HFFc6 (cell line): ENCODE results near the gene IL11RA. TPM values are rescaled to one million over a fixed set of nuclear protein-coding genes. Genes with fewer than 3 reads are reported as not detected.
"Not testable (repeated sequence)": the region's sequence is repeated elsewhere in the genome, so short reads cannot be mapped to it uniquely, and the experiment has no call there.

Source experiments
- DNase-seq: peaks from one replicate; pipeline ENCODE4 v3.0.0-alpha.2; 2018
- H3K27ac Mint-ChIP-seq: 2 replicates; pipeline ENCODE4 v1.8.0; 2020; ENCODE audit warnings: mild to moderate bottlenecking, mixed read lengths
- H3K27me3 Mint-ChIP-seq: 2 replicates; pipeline ENCODE4 v1.8.0; 2021; ENCODE audit warnings: mild to moderate bottlenecking, moderate library complexity, mixed read lengths; ENCODE audit not compliant: insufficient read depth
- H3K36me3 Mint-ChIP-seq: 2 replicates; pipeline ENCODE4 v1.8.0; 2021; ENCODE audit warnings: low read depth, mixed read lengths
- H3K4me1 Mint-ChIP-seq: 2 replicates; pipeline ENCODE4 v1.8.0; 2020; ENCODE audit warnings: low read depth, mixed read lengths
- H3K4me3 Mint-ChIP-seq: 2 replicates; pipeline ENCODE4 v1.8.0; 2020; ENCODE audit warnings: mild to moderate bottlenecking, moderate library complexity, mixed read lengths
- H3K9me3 Mint-ChIP-seq: 2 replicates; pipeline ENCODE4 v1.8.0; 2020; ENCODE audit warnings: mild to moderate bottlenecking, mixed read lengths
- CTCF ChIP-seq: fragments of 200-600 bp; sonication (generic); IDR thresholded peaks from 2 replicates; pipeline ENCODE4 v1.5.0; 2021; ENCODE audit warnings: antibody characterized with exemption, mild to moderate bottlenecking
- total RNA-seq, 6 experiments: library from RNA; stranded (reverse); fragmentation: NEBNext Ultra II Directional; extraction: Animal tissue kit (Norgen Biotek cat#: 25700); gene quantifications; 2 replicates in 1 of 6; 3 replicates in 5 of 6; pipeline ENCODE4 v1.2.3, GENCODE V29; 2021

Gene IL11RA
- total RNA-seq, 6 experiments from 2014 or later: 20.9 to 26.3 (median 23.6) TPM

GRCh38 chr9:34638138-34638445 is 13.9 kb upstream of the IL11RA start:
- H3K4me3 Mint-ChIP-seq: peak overlapping the region; percentile 96
- no peak for TF ChIP-seq CTCF
- no peaks in the 10 kb centered on the region for H3K27me3 Mint-ChIP-seq
- H3K36me3 Mint-ChIP-seq: peaks cover 11% of the 10 kb centered on the region; the same call in 1 of the 2 replicates
- H3K9me3 Mint-ChIP-seq: no peaks in the 10 kb centered on the region
- H3K27ac Mint-ChIP-seq: peak overlapping the region; percentile 68
- H3K4me1 Mint-ChIP-seq: peaks cover 35% of the 10 kb centered on the region
- DNase-seq: no peak

- not testable (repeated sequence) for H3K4me3 Mint-ChIP-seq, H3K27me3 Mint-ChIP-seq, H3K9me3 Mint-ChIP-seq, DNase-seq, H3K27ac Mint-ChIP-seq
- Mint-ChIP-seq H3K4me1 (peaks cover 35% of the 10 kb centered on the region), H3K36me3 (peaks cover 11% of the 10 kb centered on the region; the same call in 1 of the 2 replicates)
Observed at GRCh38 chr9:34639322-34639721, 12.7 kb upstream of the IL11RA start.

GRCh38 chr9:34642679-34643078 is 9.3 kb upstream of the IL11RA start:
- no peak for DNase-seq
- peaks cover 32% of the 10 kb centered on the region for H3K4me1 Mint-ChIP-seq
- H3K4me3 Mint-ChIP-seq: no peak overlapping the region
- no peaks in the 10 kb centered on the region for H3K36me3 Mint-ChIP-seq
- no peak for TF ChIP-seq CTCF
- H3K27ac Mint-ChIP-seq: no peak overlapping the region
- no peaks in the 10 kb centered on the region for H3K27me3 Mint-ChIP-seq
- H3K9me3 Mint-ChIP-seq: no peaks in the 10 kb centered on the region

GRCh38 chr9:34644766-34645314 is 7.1 kb upstream of the IL11RA start:
- Mint-ChIP-seq H3K36me3 (peaks cover 13% of the 10 kb centered on the region; the same call in 1 of the 2 replicates), H3K27ac (no peak overlapping the region), H3K9me3 (no peaks in the 10 kb centered on the region), H3K27me3 (no peaks in the 10 kb centered on the region; the same call in 1 of the 2 replicates), H3K4me1 (peaks cover 31% of the 10 kb centered on the region), H3K4me3 (no peak overlapping the region)
- no peak for TF ChIP-seq CTCF
- no peak for DNase-seq

GRCh38 chr9:34646211-34647083 is 5.5 kb upstream of the IL11RA start, which contains the start of gene GALT:
Gene GALT (plus strand): TSS chr9:34646675. CDS start chr9:34646705, 30 bp downstream.
- peaks cover 13% of the 10 kb centered on the region; the same call in 1 of the 2 replicates for H3K36me3 Mint-ChIP-seq
- no peaks in the 10 kb centered on the region for H3K9me3 Mint-ChIP-seq
- peak within 1 kb of the TSS; percentile 92 for H3K4me3 Mint-ChIP-seq
- H3K4me1 Mint-ChIP-seq: peaks cover 36% of the 10 kb centered on the region
- no peaks in the 10 kb centered on the region; the same call in 1 of the 2 replicates for H3K27me3 Mint-ChIP-seq
- TF ChIP-seq CTCF: peak; percentile 70
- H3K27ac Mint-ChIP-seq: peak within 1 kb of the TSS; percentile 82
- peak; percentile 81 for DNase-seq

GRCh38 chr9:34647084-34647403 is 4.9 kb upstream of the IL11RA start:
- no peaks in the 10 kb centered on the region; the same call in 1 of the 2 replicates for H3K27me3 Mint-ChIP-seq
- no peak for TF ChIP-seq CTCF
- no peak for DNase-seq
- peaks cover 13% of the 10 kb centered on the region; the same call in 1 of the 2 replicates for H3K36me3 Mint-ChIP-seq
- H3K9me3 Mint-ChIP-seq: no peaks in the 10 kb centered on the region
- peak overlapping the region; percentile 82 for H3K27ac Mint-ChIP-seq
- H3K4me3 Mint-ChIP-seq: peak overlapping the region; percentile 92
- H3K4me1 Mint-ChIP-seq: peaks cover 40% of the 10 kb centered on the region
